ENCODE measurements around the gene PRUNE2. TPM values are rescaled to one million over a fixed set of nuclear protein-coding genes. Genes with fewer than 3 reads are reported as not detected.

The PRUNE2 gene
- total and polyA plus RNA-seq, 12 donors, result 1.9 to 68.0 (median 11.2) TPM

DNA sequence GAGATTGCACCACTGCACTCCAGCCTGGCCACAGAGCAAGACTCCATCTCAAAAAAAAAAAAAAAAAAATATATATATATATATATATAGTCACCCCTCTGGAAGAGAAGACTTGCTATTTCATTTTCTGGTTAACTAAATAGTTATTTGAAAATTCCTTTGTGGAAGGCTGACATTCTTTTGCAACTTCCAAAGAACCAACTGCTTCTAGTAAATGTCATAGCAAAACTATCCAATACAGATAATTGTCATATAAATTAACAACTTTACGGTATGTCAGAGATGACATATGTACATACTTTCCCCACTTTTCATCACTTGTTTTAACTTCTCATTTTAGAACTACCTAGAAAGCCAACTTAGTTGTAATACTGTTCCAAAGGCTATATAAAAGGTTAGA, 50.9 kb downstream of the PRUNE2 start:
- TF ChIP-seq, protein P1, sequence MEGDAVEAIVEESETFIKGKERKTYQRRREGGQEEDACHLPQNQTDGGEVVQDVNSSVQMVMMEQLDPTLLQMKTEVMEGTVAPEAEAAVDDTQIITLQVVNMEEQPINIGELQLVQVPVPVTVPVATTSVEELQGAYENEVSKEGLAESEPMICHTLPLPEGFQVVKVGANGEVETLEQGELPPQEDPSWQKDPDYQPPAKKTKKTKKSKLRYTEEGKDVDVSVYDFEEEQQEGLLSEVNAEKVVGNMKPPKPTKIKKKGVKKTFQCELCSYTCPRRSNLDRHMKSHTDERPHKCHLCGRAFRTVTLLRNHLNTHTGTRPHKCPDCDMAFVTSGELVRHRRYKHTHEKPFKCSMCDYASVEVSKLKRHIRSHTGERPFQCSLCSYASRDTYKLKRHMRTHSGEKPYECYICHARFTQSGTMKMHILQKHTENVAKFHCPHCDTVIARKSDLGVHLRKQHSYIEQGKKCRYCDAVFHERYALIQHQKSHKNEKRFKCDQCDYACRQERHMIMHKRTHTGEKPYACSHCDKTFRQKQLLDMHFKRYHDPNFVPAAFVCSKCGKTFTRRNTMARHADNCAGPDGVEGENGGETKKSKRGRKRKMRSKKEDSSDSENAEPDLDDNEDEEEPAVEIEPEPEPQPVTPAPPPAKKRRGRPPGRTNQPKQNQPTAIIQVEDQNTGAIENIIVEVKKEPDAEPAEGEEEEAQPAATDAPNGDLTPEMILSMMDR (IDR thresholded peaks at IDR 0.05), result no peak
- no peak for TF ChIP-seq POLR2A (IDR thresholded peaks at IDR 0.05)
- DNase-seq, result no peak
- Histone ChIP-seq H3K27me3 (no peaks in the 10 kb centered on the region), H3K4me1 (replicated peaks in 1 of 2) (no peaks in the 10 kb centered on the region), H3K27ac (no peak overlapping the region), H3K36me3 (replicated peaks in 1 of 2) (no peaks in the 10 kb centered on the region), H3K4me3 (no peak overlapping the region), H3K9me3 (replicated peaks in 1 of 3) (no peaks in the 10 kb centered on the region)
- intact Hi-C loops (cut with DNase I), result no loop called here
- 77 to 94% (median 90%) methylated on average over 1 of the region's 1 CpG for WGBS, 4 donors

DNA sequence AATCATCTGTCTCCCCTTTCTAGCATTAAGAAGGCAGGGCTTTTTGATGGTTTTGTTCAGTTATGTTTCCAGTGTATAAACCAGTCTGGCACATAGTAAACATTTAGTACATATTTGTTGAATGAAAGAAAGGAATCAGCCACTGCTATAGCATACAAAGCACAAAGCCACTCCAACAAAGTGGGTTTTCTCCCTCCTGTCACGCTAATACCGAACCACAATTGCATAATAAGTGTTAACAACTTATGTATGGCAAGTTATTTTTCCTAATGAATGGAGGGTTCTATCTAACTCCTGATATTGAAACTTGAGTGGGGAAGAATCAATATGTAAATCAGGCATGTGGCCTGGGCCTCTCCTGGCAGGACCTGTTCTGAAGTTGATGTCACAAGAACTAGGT, 53.9 kb downstream of the PRUNE2 start:
- Histone ChIP-seq H3K27ac (no peak overlapping the region), H3K4me1 (replicated peaks in 1 of 2) (no peaks in the 10 kb centered on the region), H3K36me3 (replicated peaks in 1 of 2) (no peaks in the 10 kb centered on the region), H3K4me3 (no peak overlapping the region), H3K9me3 (replicated peaks in 1 of 3) (no peaks in the 10 kb centered on the region), H3K27me3 (no peaks in the 10 kb centered on the region)
- TF ChIP-seq POLR2A (IDR thresholded peaks at IDR 0.05), result no peak
- TF ChIP-seq, protein P1 (IDR thresholded peaks at IDR 0.05), result no peak
- no peak for DNase-seq
- intact Hi-C loops (cut with DNase I), result no loop called here
- WGBS, 4 donors, result 55 to 95% (median 86%) methylated on average over 2 of the region's 2 CpGs

DNA sequence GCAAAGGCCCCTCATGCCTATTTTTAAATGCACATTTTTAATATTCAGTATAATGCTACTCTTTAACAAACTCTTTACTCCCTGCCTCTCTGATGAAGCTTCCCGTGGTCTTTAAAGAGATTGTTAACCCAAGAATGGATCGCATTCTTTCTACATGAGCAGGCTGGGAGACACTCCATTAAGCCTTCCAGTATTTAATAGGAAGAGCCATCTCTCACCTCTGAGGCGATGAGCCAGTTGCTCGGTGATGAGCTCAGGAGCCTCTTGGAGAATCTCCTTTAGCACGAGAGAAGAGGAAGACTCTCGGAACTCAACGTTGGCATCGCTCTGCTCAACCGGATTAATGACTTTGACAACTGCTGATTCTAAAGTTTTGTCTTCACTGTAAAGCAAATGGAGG, 59.6 kb downstream of the PRUNE2 start:
- no peak for DNase-seq
- H3K4me1 ChIP-seq (replicated peaks in 1 of 2), result no peaks in the 10 kb centered on the region
- intact Hi-C loops (cut with DNase I), result no loop called here
- WGBS, 4 donors, result 88 to 93% (median 92%) methylated on average over 9 of the region's 9 CpGs
- H3K27me3 ChIP-seq, result no peaks in the 10 kb centered on the region
- no peak for TF ChIP-seq POLR2A (IDR thresholded peaks at IDR 0.05)
- H3K9me3 ChIP-seq (replicated peaks in 1 of 3), result no peaks in the 10 kb centered on the region
- no peak overlapping the region for H3K27ac ChIP-seq
- H3K36me3 ChIP-seq (replicated peaks in 1 of 2), result no peaks in the 10 kb centered on the region
- H3K4me3 ChIP-seq, result no peak overlapping the region

DNA sequence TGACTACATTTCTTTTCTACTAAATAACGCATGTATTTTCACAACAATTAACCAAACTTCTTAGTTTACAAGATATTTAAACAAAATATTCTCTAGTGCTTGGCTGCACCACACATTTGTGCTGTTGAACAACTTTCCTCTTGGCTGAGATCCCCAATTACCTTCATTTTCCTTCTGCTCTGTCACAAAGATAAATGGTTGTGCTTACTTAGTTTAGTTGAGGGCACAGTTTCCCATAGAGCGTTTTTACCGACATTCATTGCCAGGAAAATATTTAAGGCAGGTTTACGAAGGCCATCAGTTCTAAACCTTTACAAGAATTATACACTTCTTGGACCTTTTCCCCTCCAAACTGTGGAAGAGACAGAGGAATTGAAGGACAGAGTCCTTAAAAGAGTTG, 60.7 kb downstream of the PRUNE2 start:
- no peaks in the 10 kb centered on the region for H3K27me3 ChIP-seq
- no peak for DNase-seq
- 52 to 78% (median 66%) methylated on average over 4 of the region's 4 CpGs for WGBS, 4 donors
- H3K36me3 ChIP-seq (replicated peaks in 1 of 2), result no peaks in the 10 kb centered on the region
- no peak overlapping the region for H3K27ac ChIP-seq
- no peak overlapping the region for H3K4me3 ChIP-seq
- intact Hi-C loops (cut with DNase I), result no loop called here
- H3K9me3 ChIP-seq (replicated peaks in 1 of 3), result no peaks in the 10 kb centered on the region
- H3K4me1 ChIP-seq (replicated peaks in 1 of 2), result no peaks in the 10 kb centered on the region
- TF ChIP-seq, protein P1 (IDR thresholded peaks at IDR 0.05), result no peak
- TF ChIP-seq POLR2A (IDR thresholded peaks at IDR 0.05), result no peak

DNA sequence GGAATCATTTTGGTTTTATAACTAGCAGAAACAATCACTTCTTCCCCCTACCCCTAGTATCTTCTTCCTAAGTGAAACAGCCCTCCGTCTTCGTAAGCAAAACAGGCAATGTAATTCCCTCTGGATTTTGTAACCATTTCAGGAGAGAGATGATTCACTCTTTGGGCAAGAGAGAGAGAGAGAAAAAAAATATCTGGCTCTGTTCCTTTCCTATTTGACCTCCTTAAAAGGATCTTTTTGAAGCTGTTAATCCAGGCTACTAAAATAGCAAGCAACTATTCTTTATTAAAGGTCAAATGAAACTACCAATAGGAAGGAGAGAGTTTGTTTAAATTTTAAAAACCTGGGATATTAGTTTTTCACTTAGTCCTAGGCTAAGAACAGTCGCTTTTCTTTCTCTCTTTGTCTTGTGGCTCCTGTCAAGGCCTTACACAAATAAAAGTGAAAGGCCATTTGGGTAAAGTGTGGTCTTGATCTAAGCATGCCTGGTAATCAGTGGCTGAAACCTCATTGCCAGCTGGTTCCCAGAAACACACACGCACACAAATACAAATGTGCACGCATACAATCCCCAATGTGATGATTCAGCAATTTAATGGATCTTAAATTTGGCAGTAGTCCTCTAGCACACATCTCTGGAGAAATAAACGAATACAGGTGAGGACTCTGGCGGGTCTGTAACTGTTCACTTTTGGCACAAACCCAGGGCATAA, 70.2 kb downstream of the PRUNE2 start:
- Histone ChIP-seq H3K27me3 (no peaks in the 10 kb centered on the region), H3K36me3 (replicated peaks in 1 of 2) (no peaks in the 10 kb centered on the region), H3K4me3 (peak overlapping the region in 1 of 4 donors; percentile 37), H3K4me1 (replicated peaks in 1 of 2) (peaks cover 0 to 23% of the 10 kb centered on the region in 2 donors), H3K9me3 (replicated peaks in 1 of 3) (no peaks in the 10 kb centered on the region), H3K27ac (peak overlapping the region; percentile 5 to 90 (median 76))
- 36 to 39% (median 38%) methylated on average over 7 of the region's 7 CpGs for WGBS, 4 donors
- DNase-seq, result peak in 4 of 7 donors; percentile 31 to 60 (median 57)
- intact Hi-C loops (cut with DNase I), result no loop called here
- peak in 1 of 2 donors; percentile 73 for TF ChIP-seq POLR2A (IDR thresholded peaks at IDR 0.05)
- TF ChIP-seq, protein P1 (IDR thresholded peaks at IDR 0.05), result no peak

Data from adrenal gland (tissue), 12 donors.